Measurements from ENCODE around the gene DUSP1. TPM values are rescaled to one million over a fixed set of nuclear protein-coding genes. Genes with fewer than 3 reads are reported as not detected.

Gene DUSP1
- total and polyA plus RNA-seq, 10 of the 15 experiments (the other 5 are each of a cell fraction or from before 2014, with no cell fraction given): 1.4 to 6.2 (median 3.9) TPM

DNA sequence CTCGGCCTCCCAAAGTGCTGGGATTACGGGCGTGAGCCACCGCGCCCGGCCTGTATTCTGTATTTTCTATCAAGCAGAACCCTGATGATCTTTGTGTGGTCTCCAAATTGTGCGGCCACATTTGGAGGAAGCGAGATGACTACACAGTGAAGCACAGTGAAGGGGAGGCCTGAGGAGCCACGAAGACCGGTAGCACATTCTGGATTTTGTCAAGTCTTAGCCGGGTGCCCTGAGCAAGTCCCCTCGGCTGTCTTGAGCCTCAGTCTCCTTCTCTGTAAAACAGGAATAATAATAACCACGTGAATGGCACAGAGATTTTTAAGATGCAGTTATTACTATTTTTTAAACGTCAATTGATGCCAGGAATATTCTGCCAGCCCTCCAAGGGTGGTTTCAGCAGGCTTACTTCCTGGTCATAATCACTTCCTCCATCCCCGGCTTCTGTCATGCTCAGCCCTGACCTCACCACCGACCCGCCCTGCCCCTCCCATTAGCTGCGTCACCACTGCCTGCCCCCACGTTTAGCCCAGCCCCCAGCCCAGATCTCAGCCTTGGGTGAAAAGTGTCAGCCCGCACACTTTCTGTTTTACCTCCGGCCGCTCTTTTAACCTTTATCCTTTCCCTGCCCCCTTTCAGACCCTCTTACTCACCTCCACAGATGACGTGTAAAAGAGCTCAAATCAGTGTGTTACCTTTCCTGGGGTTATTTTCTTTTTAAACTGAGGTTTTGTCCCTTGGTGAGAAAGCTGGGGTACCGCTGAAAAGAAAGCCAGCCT is 36.1 kb upstream of the DUSP1 start (continued):
- no peak for TF ChIP-seq ATF3 (IDR thresholded peaks at IDR 0.05; ENCODE audit: borderline replicate concordance, extremely low read depth, low read depth, low read length)
- TF ChIP-seq, protein P1, sequence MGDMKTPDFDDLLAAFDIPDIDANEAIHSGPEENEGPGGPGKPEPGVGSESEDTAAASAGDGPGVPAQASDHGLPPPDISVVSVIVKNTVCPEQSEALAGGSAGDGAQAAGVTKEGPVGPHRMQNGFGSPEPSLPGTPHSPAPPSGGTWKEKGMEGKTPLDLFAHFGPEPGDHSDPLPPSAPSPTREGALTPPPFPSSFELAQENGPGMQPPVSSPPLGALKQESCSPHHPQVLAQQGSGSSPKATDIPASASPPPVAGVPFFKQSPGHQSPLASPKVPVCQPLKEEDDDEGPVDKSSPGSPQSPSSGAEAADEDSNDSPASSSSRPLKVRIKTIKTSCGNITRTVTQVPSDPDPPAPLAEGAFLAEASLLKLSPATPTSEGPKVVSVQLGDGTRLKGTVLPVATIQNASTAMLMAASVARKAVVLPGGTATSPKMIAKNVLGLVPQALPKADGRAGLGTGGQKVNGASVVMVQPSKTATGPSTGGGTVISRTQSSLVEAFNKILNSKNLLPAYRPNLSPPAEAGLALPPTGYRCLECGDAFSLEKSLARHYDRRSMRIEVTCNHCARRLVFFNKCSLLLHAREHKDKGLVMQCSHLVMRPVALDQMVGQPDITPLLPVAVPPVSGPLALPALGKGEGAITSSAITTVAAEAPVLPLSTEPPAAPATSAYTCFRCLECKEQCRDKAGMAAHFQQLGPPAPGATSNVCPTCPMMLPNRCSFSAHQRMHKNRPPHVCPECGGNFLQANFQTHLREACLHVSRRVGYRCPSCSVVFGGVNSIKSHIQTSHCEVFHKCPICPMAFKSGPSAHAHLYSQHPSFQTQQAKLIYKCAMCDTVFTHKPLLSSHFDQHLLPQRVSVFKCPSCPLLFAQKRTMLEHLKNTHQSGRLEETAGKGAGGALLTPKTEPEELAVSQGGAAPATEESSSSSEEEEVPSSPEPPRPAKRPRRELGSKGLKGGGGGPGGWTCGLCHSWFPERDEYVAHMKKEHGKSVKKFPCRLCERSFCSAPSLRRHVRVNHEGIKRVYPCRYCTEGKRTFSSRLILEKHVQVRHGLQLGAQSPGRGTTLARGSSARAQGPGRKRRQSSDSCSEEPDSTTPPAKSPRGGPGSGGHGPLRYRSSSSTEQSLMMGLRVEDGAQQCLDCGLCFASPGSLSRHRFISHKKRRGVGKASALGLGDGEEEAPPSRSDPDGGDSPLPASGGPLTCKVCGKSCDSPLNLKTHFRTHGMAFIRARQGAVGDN (IDR thresholded peaks at IDR 0.05): peak; percentile 84; the same call in 1 of the 2 replicates
- peak; percentile 81 for TF ChIP-seq SKIL (IDR thresholded peaks at IDR 0.05; ENCODE audit: low read depth, poor library complexity, severe bottlenecking)
- no peak for TF ChIP-seq USF2 (IDR thresholded peaks at IDR 0.05; ENCODE audit: borderline replicate concordance, low read depth, low read length)
- TF ChIP-seq NRF1 (conservative IDR thresholded peaks at IDR 0.05; ENCODE audit: low read depth, low read length): no peak
- TF ChIP-seq IKZF2 (IDR thresholded peaks at IDR 0.05): no peak; a peak in 2 of 4 replicates
- TF ChIP-seq RCOR1 (conservative IDR thresholded peaks at IDR 0.05; ENCODE audit: low read depth, low read length): no peak
- TF ChIP-seq ZNF207 (IDR thresholded peaks at IDR 0.05; ENCODE audit: borderline replicate concordance): no peak
- TF ChIP-seq PML (IDR thresholded peaks at IDR 0.05; ENCODE audit: low read length): peak; percentile 55; the same call in 1 of the 2 replicates
- no peak for TF ChIP-seq SREBF2 (IDR thresholded peaks at IDR 0.05; ENCODE audit: low read length)
- TF ChIP-seq HCFC1 (IDR thresholded peaks at IDR 0.05; ENCODE audit: low read length): no peak
- no peak for TF ChIP-seq WRNIP1 (IDR thresholded peaks at IDR 0.05; ENCODE audit: borderline replicate concordance, low read depth, low read length)
- TF ChIP-seq, protein P2, sequence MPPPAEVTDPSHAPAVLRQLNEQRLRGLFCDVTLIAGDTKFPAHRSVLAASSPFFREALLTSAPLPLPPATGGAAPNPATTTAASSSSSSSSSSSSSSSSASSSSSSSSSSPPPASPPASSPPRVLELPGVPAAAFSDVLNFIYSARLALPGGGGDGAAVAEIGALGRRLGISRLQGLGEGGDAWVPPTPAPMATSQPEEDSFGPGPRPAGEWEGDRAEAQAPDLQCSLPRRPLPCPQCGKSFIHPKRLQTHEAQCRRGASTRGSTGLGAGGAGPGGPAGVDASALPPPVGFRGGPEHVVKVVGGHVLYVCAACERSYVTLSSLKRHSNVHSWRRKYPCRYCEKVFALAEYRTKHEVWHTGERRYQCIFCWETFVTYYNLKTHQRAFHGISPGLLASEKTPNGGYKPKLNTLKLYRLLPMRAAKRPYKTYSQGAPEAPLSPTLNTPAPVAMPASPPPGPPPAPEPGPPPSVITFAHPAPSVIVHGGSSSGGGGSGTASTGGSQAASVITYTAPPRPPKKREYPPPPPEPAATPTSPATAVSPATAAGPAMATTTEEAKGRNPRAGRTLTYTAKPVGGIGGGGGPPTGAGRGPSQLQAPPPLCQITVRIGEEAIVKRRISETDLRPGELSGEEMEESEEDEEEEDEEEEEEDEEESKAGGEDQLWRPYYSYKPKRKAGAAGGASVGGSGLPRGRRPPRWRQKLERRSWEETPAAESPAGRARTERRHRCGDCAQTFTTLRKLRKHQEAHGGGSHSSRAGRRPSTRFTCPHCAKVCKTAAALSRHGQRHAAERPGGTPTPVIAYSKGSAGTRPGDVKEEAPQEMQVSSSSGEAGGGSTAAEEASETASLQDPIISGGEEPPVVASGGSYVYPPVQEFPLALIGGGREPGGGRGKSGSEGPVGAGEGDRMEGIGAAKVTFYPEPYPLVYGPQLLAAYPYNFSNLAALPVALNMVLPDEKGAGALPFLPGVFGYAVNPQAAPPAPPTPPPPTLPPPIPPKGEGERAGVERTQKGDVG (CRISPR knock-in tag; IDR thresholded peaks at IDR 0.05): no peak
- no peak for TF ChIP-seq CEBPB (IDR thresholded peaks at IDR 0.05; ENCODE audit: borderline replicate concordance in 1 of 2, low read depth in 2 of 2, low read length in 2 of 2)
- peak; percentile 54 for TF ChIP-seq POLR2A (IDR thresholded peaks at IDR 0.05; ENCODE audit: low read depth, low read length)
- TF ChIP-seq POLR2AphosphoS5 (IDR thresholded peaks at IDR 0.05; ENCODE audit: low read length): peak; percentile 67; the same call in 1 of the 2 replicates
- no peak for TF ChIP-seq IRF3 (IDR thresholded peaks at IDR 0.05)

Data from GM12878 (cell line).